Gastrocnemius medialis (tissue), 4 donors: ENCODE results near the gene CRB2.

Experiments
- POLR2A ChIP-seq, 2 donors: fragments of 450-650 bp; IDR thresholded peaks; one replicate each; pipeline ENCODE4 v1.6.1; 2017; ENCODE audit warnings: antibody characterized with exemption in 2 of 2, mild to moderate bottlenecking in 2 of 2, moderate library complexity in 2 of 2
- TF ChIP-seq, protein P1 (sequence below), 5 experiments: fragments of 450-650 bp in 3 of 5; fragments of 200-600 bp in 2 of 5; sonication (generic) in 2 of 5; IDR thresholded peaks in 4 of 5; conservative IDR thresholded peaks in 1 of 5; 1 replicate in 4 of 5; 2 replicates in 1 of 5; pipeline ENCODE4 v1.5.1; 2016 to 2019; ENCODE audit warnings: antibody characterized with exemption in 5 of 5, mild to moderate bottlenecking in 3 of 5, moderate library complexity in 3 of 5

DNA sequence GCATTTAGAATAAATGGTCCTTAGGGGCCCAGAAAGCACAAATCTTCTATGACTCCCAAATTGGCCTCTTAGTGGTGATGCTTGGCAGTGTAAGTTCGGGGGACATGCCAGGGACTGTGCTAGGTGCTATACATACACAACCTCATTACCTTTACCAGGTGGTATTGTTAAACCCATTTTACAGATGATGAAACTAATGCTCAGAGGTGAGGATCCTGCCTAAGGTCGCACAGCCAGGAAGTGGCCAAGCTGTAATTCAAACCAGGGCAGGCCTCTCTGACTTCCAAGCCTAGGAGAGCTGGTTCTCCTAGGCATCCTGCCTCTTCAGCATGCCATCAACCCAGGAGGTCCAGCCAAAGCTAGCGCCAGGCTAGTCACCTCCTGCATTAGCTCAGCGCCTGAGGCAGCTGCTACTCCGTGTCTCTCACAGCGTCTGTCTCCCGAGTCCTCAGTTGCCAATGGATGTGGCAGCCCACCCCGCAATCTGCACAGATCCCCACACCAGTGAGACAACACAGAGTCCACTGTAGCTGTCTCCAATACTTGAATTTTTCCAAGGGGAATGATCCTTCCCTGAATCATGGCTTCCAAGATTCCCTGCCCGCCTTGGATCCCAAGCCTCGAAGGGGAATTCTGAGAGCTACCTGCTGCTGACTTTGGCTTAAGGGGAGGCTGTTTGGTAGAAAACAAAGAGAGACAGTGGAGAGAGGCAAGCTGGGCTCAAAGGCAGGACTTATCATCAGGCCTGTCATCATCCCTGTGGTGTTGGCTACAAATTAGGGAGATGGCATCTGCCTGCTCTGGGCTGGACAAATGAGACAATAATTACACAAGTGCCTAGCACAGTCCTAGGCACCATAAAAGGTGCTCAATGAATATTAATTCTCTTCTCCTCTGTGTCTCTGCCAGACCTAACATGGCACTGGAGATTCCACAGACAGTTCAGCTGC, 52.6 kb downstream of the CRB2 start:
- no peak for TF ChIP-seq POLR2A (IDR thresholded peaks at IDR 0.05)
- TF ChIP-seq, protein P1, sequence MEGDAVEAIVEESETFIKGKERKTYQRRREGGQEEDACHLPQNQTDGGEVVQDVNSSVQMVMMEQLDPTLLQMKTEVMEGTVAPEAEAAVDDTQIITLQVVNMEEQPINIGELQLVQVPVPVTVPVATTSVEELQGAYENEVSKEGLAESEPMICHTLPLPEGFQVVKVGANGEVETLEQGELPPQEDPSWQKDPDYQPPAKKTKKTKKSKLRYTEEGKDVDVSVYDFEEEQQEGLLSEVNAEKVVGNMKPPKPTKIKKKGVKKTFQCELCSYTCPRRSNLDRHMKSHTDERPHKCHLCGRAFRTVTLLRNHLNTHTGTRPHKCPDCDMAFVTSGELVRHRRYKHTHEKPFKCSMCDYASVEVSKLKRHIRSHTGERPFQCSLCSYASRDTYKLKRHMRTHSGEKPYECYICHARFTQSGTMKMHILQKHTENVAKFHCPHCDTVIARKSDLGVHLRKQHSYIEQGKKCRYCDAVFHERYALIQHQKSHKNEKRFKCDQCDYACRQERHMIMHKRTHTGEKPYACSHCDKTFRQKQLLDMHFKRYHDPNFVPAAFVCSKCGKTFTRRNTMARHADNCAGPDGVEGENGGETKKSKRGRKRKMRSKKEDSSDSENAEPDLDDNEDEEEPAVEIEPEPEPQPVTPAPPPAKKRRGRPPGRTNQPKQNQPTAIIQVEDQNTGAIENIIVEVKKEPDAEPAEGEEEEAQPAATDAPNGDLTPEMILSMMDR (IDR thresholded peaks at IDR 0.05 in 4 of 5, conservative IDR thresholded peaks at IDR 0.05 in 1 of 5), result no peak
